SK-MEL-5 (cell line): ENCODE measurements around the gene ADGRA1. TPM values are rescaled to one million over a fixed set of nuclear protein-coding genes. Genes with fewer than 3 reads are reported as not detected.
"Not testable (repeated sequence)": the region's sequence is repeated elsewhere in the genome, so short reads cannot be mapped to it uniquely, and the experiment has no call there.

Experiments used
- DNase-seq: peaks from one replicate; pipeline ENCODE4 v3.0.0-alpha.2; 2016; ENCODE audit warnings: low read depth, low spot score
- in situ Hi-C: cut with HindIII; loops from 2 replicates; pipeline ENCODE4 v1.10.0; 2016; ENCODE audit warnings: low sequenced_read_pairs, high pct_unique_total_duplicates, low pct_unique_long_range_greater_than_20kb
- total RNA-seq: library from RNA; depleted of rRNA; stranded (reverse); fragments of >200 nt; shearing (Covaris generic); gene quantifications from 2 replicates; pipeline ENCODE4 v1.2.3, GENCODE V29; 2014

Gene ADGRA1
- total RNA-seq, 1 experiment from 2014 or later = not detected

DNA sequence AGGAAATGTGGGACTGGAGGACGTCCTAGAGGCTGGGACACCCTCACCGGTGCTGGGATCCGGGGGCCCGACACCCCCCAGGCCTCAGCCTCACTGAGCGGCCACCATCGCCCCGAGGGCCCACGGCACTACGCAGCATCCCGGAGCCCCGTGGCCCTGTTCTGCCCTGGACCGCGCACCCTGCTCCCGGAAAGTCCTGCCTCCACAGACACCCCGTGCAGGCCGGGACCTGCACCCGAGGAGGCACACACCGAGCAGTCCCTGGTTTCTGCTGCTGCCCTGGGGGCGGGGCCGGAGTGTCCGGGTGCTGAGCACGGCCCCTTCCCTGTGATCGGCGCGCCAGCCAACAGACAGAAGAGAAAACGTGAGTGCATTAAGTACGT is 54.2 kb downstream of the ADGRA1 start:
- in situ Hi-C loops = loop anchor here (25.0 kb wide), 1 partner anchor 205 kb away; the partner anchor contains the start of gene CFAP46

DNA sequence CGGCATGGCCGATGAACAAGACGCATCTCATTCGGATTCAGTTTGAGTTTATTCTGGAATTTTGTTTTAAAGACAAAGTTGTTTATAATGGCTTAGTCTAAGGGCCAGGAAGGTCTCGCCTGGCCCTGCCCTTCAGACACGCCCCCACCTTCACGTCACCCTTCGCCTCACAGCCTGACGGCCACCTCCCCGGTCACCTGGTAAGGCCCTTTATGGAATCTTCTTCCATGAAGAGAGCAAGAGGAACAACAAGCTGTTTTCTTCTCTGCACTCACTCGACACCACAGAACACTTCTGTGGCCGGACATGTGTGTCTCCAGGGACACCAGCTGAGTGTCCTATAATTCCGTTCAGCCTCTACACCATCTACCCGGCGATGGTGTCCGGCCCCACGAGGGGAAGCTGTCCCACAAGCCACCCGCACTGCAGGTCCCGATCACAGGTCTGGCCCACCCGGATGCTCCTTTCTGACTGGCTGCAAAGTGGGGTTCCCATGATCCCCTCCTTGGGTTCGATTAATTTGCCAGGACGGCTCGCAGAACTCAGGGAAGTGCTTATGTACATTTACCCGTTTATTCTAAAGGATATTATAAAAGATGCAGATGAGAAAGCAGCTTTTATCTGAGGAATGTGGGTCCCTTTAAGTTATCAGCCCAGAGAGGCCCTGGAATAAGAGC is 54.9 kb downstream of the ADGRA1 start:
- in situ Hi-C loops = loop anchor here (25.0 kb wide), 1 partner anchor 205 kb away; the partner anchor contains the start of gene CFAP46
- DNase-seq = no peak

More for the DNA sequence above, 54.2 kb downstream of the ADGRA1 start:
- no peak for DNase-seq

DNA sequence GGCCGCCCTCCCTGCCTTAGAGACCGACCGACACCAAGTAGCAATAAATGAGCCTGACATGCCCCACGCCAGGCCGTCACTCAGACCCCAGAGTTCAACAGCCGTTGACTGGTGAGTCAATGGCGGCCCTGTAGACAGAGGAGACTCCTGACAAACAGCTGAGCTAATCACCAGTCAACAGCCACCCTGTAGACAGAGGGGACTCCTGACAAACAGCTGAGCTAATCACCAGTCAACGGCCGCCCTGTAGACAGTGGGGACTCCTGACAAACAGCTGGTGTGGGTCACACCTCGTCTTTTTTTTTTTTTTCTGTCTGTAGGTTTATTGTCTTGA is 55.4 kb downstream of the ADGRA1 start:
- DNase-seq = no peak
- in situ Hi-C loops = loop anchor here (25.0 kb wide), 1 partner anchor 206 kb away; the partner anchor contains the start of gene CFAP46

DNA sequence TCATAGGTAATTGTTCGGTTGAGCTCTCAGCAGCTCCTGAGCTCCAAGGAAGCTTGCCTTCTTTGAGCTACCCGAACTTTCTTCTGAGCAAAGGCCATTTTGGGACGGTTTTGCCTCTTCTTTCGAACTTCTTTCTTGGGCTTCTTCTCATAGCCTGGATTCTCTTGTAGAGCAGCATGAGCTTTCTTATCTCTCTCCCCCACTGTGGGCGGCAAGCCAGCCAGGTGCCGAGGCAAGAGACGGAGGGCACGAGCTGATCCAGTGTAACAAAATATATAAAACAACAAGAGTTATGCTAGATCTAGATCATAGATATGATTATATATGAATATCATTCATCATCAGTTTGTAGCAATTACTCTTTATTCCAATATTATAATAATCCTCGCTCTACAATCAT is 55.8 kb downstream of the ADGRA1 start:
- no peak for DNase-seq
- in situ Hi-C loops = loop anchor here (25.0 kb wide), 1 partner anchor 206 kb away; the partner anchor contains the start of gene CFAP46

DNA sequence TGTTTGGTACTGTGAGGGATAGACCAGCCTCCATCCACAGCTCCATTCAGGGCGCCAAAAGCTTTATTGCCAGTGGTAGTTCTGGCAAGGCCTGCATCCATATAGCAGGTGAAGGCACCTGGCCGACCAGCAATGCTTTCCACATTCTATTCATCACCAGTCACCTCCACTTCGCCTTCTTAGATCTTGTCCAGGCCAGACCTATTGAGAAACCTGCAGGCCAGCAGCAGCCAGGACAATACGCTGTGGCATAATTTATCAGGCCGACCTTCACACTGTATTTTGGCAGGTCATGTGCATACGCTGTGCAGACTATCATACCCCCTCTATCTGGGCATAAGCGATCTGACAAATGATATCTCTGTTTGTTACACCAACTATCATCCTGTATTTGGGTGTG is 57.0 kb downstream of the ADGRA1 start:
- no peak for DNase-seq
- in situ Hi-C loops = loop anchor here (25.0 kb wide), 1 partner anchor 207 kb away; the partner anchor contains the start of gene CFAP46

DNA sequence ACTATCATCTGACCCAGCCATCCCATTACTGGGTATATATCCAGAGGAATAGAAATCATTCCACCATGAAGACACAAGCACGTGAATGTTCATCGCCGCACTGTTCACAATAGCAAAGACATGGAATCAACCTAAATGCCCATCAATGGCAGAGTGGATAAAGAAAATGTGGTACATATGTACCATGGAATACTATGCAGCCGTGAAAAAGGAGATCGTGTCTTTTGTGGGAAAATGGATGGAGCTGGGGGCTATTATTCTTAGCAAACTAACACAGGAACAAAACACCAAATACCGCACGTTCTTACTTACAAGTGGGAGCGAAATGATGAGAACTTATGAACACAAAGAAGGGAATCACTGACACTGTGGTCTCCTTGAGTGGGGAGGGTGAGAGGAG is 62.5 kb downstream of the ADGRA1 start:
- in situ Hi-C loops = no loop called here
- no peak for DNase-seq

DNA sequence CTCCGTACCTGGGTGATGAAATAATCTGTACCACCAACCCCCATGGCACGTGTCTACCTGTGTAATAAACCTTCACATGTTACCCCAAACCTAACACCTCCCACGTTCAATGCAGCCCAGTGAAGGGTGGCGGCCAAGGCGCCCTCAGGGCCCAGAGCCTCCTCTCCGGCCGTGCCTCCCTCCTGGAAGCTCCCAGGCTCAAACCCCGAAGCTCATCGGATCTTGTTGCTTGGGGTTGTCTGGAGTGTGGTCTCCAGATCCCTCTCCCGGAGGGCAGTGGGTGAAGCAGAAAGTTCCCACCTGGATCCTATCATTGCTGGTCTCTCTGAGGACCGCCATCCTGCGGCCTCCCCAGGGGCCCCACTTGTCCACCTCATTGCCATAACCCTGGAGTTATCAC is 62.9 kb downstream of the ADGRA1 start:
- in situ Hi-C loops = no loop called here
- no peak for DNase-seq

DNA sequence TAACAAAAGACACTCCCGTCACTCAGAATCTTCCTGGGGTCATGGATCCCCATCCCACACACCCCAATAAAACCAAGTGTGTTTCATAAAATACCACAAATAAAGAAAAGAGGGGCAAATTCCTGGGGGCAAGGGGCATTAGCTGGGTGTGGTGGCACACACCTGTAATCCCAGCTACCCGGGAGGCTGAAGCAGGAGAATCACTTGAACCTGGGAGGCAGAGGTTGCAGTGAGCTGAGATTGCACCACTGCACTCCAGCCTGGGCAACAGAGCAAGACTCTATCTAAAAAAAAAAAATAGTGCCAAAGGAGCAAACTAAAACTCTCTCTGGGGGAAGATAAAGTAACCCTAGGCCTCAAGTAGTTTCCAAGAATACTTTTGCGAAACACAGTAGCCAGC is 63.3 kb downstream of the ADGRA1 start:
- DNase-seq, in situ Hi-C loops: not testable (repeated sequence)

DNA sequence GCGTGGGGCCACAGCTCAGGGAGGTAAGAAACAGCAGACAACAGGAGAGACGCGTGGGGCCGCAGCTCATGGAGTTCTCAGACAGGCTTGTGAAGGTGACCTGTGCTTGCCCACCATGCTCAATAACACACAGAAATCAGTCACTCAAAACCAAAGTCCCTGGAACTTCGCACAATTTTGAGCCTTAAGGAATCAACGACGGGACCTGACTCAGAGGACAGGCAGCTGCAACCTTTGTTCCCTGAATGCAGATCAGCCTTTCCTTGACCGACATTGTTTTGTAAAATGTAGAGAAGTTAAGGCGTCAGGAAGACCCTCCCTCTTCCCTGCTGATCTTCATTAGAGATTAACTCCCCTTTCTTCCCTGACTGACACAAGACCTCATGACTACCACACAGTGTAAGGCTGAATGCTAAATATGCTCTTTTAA is 63.8 kb downstream of the ADGRA1 start:
- no peak for DNase-seq
- in situ Hi-C loops = no loop called here

DNA sequence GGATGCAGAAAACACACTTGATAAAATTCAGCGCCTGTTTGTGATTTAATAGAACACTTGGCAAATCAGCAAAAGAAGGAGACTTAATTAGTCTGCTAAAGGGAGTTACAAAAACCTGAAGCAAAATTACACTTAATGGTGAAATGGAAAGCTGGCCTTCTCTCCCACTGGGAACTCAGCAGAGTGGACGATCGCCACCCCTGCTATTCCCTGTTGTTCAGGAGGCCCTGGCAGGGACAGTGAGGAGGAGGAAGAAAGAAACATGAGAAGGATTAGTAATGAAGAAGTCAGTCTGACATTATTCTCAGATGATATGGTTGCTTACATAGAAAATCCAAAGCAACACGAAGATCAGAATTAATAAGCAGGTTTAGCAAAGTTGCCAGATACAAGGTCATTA is 66.7 kb downstream of the ADGRA1 start:
- DNase-seq = no peak
- in situ Hi-C loops = no loop called here

DNA sequence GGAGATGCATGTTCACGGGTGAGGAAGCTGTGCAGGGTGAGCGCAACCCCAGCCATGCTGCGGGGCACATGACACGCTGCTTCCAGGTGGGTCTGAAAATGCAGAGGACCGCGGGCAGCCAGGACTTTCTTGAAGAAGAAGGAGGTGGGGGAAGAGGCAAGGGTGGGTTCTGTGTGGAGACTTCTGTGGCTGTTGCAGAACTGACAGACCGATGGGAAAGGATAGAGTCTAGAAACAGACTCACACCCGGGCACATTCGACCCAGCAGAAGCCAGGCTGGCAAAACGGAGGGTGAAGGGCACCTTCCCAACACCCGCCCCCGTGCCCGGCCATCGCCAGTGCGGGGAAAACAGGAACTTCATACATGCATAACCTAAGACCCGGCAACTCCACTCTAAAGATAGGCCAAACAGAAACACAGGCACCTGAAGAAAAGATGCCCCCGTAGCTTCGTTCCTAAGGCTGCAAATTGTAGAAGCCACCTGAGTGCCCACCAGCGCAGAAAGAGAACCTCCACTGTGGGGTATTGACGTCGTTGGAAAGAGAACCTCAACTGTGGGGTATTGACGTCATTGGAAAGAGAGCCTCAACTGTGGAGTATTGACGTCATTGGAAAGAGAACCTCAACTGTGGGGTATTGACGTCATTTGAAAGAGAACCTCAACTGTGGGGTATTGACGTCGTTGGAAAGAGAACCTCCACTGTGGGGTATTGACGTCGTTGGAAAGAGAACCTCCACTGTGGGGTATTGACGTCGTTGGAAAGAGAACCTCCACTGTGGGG is 67.5 kb downstream of the ADGRA1 start:
- in situ Hi-C loops = no loop called here
- DNase-seq = no peak

DNA sequence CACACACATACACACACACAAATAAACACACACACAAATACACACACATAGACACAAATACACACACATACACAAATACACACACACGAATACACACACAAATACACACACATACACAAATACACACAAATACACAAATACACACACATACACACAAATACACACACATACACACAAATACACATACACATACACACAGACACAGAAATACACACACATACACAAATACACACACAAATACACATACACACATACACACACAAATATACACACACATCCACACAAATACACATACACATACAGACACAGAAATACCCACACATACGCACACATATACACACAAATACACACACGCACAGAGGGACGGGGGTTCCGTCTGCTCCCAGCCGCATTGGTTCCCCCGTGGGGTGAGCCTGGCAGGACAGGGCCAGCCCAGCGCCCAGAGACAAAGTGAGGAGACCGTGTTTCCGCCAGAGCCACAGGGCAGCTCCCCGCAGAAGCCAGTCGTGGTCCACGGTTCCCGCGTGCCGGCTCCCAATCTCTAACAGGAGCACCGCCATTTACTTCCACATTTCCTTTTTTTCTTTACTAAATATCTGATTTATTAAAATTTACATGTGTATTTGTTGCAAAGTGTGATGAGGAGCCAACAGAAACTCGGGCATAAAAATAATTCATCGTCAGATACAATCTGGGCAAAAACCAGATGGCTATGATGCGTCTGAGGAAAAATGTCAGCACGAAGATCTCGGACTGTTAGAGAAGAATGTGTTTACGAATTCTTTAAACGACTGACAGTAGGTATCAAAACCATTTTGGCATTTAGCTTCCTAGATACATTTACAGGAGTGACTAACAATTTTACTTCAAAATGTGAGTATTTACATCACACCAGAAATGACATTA is 69.2 kb downstream of the ADGRA1 start:
- in situ Hi-C loops = no loop called here

DNA sequence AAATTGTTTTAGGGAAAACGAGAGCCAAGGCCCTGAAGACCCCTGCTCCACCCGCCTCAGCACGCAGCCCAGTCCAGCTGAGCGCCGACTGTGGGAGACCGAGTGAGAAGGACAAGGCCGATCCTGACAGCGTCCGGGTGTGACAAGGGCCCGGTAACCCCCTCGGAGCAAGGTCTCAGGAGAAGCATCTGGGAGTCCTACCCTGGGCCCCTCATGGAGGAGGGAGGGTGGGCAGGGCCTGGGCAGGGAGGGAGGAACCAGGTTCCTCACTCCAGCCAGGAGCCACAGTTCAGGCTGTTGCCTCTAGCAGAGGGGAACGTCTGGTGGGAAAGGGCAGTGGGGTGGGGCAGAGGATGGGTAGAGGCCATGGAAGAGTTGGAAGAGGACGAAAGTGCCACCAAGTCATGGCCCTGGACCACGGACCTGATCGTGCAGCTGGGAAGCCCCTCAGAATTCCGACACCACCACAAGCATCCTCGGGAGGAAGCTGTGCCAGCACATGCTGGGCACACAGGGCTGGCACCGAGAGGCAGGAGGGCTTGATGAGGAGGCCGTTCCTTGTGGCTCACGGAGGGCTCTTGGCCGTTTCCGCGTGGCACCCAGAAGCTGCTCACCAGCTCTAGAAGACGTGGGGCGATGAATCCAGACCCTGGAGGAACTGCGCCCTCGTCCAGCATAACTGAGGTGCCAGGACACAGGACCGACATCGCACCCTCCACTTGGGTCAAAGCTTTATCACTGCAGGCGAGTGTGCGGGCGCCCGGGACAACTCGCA is 70.1 kb downstream of the ADGRA1 start:
- in situ Hi-C loops = no loop called here
- DNase-seq = no peak

More for the DNA sequence above, 69.2 kb downstream of the ADGRA1 start:
- DNase-seq = no peak

DNA sequence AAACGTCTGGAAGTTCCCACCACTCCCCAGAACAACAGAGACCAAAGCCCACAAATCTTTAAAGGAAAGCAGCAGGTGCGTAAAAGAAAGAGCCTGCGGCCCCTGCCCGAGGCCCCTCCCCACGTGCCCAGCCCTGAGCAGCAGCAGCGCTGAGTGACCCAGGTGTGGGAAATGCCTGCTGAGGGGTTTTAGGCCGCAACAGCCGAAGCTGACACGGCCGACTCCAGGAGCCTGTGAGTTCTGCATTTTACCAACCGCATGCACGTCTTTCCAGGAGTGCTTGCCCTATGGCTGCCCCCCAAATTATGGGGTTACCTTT is 70.7 kb downstream of the ADGRA1 start:
- no peak for DNase-seq
- in situ Hi-C loops = no loop called here

DNA sequence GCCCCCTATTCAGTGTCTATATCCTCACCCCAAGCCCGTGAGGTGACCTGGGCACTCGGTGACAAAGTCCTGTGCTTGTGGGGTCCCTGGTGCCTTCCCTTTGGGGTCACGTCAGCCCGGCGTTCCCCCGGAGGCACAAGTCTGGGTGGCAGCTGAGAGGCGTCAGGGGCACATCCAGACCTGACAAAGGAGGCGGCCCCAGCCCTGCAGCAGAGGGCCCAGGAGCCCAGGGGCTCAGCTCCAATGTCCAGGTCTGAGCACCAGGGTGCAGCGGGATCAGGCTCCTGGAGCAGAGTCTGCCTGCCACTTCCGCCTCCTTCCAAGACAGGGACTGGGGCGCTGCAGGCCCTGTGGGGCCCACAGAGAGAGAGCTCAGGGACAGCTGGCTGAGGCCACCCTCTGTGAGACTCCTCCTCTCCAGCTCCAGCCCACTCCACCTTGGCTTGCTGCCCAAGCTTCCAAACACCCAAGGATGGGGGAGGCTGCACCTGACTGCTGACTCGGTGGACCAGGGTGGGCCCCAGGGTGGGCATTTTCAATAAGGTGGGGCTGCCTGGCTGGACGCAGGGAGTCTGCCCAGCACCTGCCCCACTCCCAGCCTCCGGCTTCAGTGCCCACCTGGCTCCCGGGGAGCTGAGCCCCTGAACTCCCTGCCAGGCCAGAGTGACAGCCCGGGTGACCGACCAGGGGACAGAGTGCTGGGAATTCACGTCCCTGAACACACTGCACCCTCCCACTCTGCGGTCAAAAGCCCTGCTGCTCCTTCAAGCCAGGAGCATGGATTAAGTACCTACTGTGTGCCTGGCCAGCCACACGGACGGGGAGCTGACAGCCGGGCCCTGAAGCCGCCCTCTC is 71.3 kb downstream of the ADGRA1 start:
- no peak for DNase-seq

DNA sequence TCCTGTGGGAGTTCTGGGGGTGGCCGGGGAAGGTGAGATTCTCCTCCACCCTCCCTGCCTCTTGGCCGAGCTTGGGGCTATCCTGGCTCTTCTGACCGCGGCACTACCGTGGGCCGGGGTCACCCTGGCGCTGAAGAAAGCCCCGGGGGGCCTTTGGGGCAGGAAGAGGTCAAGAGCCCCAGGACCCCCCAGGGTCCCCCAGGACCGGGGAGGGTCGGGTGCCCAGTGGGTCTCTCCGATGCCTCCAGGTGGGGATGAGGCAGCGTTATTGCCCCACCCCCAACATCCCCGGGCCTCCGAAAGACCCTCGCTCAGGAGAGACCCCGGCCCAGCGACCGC is 71.9 kb downstream of the ADGRA1 start:
- in situ Hi-C loops = no loop called here
- DNase-seq = no peak

More for the DNA sequence above, 71.3 kb downstream of the ADGRA1 start:
- in situ Hi-C loops = no loop called here
